Stimulated activated CD4-positive, alpha-beta T cell treated with anti-CD3 and anti-CD28 coated beads, Interleukin-12 subunit alpha, Interleukin-12 subunit beta, amount 100 ng/mL, for 48 hours (primary cell): ENCODE measurements around the gene ADK.

ENCODE experiments used
- DNase-seq, 3 donors: peaks; one replicate each; pipeline ENCODE4 v3.0.0-alpha.2; 2020; ENCODE audit warnings: low read depth in 2 of 3, low spot score in 1 of 3

Gene ADK

DNA sequence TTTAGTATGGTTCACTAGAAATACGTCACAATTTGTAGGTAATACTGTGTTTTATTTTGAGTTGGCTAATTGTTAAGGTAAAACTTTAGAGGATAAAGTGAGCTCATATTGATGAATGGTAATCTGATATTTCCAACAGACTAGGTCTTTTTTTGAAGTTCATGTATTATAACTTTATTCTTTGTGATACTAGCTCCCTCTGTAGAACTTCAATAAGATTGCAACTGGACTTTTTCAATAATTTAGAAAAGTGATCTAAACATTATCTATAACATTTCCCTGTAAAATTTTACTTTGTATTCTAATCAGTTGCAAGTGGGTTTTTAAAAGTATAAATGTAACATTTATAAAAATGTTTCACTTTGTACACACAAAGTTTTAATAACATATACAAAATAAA is 83.5 kb downstream of the ADK start:
- DNase-seq, result no peak

DNA sequence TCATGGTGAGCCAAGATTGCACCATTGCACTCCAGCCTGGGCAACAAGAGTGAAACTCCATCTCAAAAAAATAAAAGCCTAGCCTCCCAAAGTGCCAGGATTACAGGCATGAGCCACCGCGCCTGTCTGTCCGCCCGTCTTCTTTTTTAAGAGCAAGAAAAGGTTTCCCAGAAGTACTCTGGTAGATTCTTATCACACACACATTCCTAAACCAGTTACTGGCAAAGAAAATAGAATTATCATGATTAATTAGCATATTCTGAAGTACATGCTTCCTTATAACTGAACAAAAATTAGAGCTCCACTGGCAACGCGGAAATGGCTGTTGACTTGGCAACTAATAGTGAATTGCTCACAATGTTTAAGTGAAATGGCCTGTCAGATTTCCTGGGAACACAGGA is 87.0 kb downstream of the ADK start:
- DNase-seq, result no peak

GRCh38 chr10:74238516-74238915 is 87.5 kb downstream of the ADK start:
- no peak for DNase-seq

GRCh38 chr10:74243067-74243466 is 92.0 kb downstream of the ADK start:
- DNase-seq, result no peak

GRCh38 chr10:74244097-74244685 is 93.2 kb downstream of the ADK start:
- DNase-seq, result no peak

DNA sequence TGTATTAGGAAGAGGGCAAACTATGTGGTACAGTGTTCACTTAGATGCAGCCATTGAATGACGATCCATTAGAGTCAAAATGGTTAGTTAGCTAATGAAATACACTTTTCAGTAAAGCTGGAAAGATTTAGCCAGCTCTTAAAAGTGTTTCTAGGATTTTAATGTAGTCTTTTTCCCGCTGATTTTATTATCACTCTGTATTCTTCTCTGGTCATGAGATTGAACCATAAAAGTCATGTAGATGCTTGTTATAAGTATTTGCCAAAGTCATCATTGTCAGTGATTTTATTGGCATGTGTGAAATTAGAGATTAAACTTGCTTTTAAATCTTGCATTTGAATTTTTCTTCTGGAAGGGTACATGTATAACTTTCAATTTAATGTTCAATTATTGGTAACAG is 93.8 kb downstream of the ADK start:
- no peak for DNase-seq

GRCh38 chr10:74246495-74246894 is 95.5 kb downstream of the ADK start:
- DNase-seq, result no peak

DNA sequence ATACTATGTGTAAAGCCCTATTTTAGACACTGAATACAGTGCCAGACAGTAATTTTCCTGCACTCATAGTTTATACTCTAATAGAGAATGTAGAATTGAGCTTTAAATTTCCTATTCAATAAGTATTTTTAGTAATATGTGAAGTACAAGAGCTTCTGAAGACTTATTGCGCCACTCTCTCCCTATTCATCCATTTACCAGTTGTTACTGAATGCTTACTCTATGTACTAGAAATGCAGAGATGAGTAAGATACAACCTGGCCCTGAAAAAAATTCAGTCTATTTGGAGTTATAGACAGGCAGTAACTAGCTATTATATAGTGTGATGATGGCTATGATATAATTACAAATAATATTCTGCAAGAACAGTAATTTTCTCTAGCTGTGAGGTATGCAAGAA is 98.8 kb downstream of the ADK start:
- no peak for DNase-seq

DNA sequence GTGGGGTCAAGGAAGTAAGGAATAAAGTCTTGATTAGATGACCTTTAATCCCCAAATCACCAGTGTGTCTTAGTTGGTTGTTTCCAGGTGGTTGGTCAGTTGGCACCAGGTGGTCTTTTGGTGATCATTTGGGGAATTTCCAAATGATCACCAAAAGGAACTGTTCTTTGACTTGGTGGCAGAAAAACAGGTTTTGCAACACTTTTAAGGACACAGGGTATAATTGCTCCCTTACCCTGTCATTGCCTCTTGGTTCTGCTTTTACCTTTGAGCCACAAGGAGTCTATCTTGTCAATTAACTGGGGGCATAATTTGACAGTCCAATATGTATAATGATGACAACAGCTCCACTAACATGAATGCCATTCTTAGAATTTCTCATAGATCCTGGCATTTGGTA is 104.2 kb downstream of the ADK start:
- no peak for DNase-seq

DNA sequence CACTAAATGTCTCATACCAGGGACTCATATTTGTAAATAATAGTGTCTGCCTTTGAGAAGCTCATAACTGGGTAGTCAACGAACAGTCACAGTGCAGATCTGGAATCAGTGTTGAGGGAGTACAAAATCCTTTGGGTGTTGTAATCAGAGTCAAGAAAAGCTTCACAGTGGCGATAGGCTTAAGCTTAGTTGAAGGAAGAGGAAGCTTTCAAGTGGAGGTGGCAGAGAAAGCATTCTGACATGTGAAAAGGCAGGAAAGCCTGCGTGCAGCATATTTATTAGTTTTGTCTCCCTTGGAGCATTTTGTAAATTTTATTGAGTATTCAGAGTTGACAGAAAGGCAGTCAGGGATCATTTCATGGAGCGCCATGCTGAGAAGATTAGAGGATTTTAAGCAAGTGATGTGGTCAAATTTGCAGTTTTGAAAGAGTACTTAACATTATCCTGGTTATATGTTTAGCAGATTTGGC is 104.9 kb downstream of the ADK start:
- DNase-seq, result no peak

- no peak for DNase-seq
These were observed 111.8 kb downstream of the ADK start for GRCh38 chr10:74262856-74263255.

GRCh38 chr10:74263996-74264395 is 113.0 kb downstream of the ADK start:
- no peak for DNase-seq

DNA sequence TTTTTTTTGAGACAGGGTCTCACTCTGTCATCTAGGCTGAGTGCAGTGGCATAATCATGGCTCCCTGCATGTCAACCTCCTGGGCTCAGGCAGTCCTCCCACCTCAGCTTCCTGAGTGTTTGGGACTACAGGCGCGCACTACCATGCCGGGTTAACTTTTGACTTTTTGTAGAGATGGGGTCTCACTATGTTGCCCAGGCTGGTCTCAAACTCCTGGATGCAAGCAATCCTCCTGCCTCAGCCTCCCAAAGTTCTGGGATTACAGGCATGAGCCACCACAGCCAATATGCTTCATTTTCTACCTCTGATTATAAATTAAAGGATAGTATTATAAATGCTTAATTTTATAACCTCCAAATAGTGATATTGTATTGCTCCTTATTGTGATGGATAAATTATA is 121.3 kb downstream of the ADK start:
- no peak for DNase-seq

GRCh38 chr10:74275755-74276290 is 124.8 kb downstream of the ADK start:
- DNase-seq, result no peak

DNA sequence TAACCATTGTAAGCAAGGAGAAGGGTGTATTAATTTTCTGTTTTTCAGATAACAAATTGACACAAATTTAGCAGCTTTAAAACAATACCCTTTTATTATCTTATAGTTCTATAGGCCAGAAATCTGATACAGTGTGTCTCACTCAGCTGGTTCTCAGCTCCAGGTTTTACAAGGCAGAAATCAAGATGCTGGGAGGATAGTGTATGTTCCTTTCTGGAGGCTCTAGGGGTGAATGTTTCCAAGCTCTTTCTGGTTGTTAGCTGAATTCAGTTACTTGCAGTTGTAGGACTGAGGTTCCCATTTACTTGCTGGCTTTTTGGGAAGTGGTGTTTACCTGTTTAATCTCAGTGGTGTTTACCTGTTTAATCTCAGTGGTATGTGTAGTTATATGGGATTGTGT is 125.4 kb downstream of the ADK start:
- no peak for DNase-seq

- no peak for DNase-seq
These were observed 131.3 kb downstream of the ADK start for GRCh38 chr10:74282151-74282847.

GRCh38 chr10:74282848-74283210 is 131.8 kb downstream of the ADK start:
- DNase-seq, result no peak

DNA sequence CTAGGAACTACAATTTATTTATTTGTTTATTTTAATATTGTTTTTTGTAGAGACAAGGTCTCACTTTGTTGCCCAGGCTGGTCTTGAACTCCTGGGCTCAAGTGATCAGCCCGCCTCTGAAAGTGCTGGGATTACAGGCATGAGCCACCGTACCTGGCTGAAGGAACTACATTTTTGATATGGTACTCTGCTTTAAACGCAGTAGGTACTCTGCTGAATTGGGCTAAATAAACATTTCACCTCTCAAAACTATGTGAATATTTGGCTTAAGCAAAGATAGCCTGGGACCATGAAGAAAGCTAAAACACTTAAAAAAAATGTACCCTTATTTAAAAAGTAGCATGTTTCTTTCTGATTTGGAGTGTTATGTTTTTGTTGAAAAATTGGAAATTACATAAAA is 138.2 kb downstream of the ADK start:
- DNase-seq, result no peak

- DNase-seq, result no peak
These were observed 138.9 kb downstream of the ADK start for GRCh38 chr10:74289951-74290350.

- no peak for DNase-seq
These were observed 139.7 kb downstream of the ADK start for GRCh38 chr10:74290708-74291107.

DNA sequence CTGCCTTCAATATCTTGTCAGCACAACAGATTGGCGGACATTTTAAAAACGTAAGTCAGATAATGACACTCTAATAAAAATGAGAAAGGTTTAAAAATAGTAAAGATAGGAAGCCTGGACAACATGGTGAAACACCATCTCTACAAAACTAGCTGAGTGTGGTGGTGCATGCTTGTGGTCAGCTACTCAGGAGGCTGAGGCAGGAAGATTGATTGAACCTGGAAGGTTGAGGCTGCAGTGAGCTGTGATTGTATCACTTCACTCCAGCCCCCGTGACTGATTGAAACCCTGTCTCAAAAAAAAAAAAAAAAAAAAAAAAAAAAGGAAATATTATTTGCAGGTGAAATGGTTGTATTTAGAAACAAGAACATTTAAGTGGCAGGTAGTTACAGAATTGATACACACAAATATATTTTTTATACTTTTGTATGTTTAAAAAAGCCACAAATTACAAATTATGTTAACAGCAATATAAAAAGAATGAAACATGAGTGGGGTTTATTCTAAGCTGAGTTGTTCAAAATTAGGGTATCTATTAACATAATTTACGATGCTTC is 141.9 kb downstream of the ADK start:
- no peak for DNase-seq

DNA sequence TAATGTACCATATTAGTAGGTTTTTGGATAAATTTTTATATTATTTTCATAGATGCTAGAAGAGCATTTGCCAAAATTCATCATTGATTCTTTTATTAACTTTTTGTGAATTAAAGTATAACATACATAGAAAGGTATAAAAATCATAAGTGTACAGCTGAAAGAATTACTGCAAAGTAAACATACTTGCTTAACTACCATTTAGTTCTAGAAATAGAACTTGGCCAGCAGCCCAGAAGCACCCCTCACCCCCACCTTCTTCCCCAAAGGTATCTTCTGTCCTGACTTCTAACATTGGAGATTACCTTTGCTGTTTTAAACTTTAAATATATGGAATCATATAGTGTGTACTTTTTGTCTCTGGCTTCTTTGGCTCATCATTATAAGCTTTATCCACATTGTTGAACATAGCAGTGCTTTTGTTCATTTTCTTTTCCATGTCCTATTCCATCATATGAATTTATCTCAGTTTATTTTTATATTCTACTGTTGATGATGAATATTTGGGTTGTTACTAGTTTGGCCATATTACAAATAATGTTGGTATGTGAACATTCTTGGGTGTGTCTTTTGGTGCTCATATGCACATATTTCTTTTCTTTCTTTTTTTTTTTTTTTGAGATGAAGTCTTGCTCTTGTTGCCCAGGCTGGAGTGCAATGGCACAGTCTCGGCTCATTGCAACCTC is 142.8 kb downstream of the ADK start:
- DNase-seq, result no peak
